GM19193 (cell line): ENCODE measurements around the gene DCLK3.

Source experiments
- POLR2A ChIP-seq: IDR thresholded peaks from 4 replicates; pipeline ENCODE4 v1.6.1; 2011; ENCODE audit not compliant: insufficient read depth, insufficient read length; ENCODE audit errors: extremely low read depth

Gene DCLK3, protein sequence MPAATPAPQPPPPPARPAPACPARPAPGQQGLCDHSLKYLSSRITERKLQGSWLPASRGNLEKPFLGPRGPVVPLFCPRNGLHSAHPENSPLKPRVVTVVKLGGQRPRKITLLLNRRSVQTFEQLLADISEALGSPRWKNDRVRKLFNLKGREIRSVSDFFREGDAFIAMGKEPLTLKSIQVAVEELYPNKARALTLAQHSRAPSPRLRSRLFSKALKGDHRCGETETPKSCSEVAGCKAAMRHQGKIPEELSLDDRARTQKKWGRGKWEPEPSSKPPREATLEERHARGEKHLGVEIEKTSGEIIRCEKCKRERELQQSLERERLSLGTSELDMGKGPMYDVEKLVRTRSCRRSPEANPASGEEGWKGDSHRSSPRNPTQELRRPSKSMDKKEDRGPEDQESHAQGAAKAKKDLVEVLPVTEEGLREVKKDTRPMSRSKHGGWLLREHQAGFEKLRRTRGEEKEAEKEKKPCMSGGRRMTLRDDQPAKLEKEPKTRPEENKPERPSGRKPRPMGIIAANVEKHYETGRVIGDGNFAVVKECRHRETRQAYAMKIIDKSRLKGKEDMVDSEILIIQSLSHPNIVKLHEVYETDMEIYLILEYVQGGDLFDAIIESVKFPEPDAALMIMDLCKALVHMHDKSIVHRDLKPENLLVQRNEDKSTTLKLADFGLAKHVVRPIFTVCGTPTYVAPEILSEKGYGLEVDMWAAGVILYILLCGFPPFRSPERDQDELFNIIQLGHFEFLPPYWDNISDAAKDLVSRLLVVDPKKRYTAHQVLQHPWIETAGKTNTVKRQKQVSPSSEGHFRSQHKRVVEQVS

DNA sequence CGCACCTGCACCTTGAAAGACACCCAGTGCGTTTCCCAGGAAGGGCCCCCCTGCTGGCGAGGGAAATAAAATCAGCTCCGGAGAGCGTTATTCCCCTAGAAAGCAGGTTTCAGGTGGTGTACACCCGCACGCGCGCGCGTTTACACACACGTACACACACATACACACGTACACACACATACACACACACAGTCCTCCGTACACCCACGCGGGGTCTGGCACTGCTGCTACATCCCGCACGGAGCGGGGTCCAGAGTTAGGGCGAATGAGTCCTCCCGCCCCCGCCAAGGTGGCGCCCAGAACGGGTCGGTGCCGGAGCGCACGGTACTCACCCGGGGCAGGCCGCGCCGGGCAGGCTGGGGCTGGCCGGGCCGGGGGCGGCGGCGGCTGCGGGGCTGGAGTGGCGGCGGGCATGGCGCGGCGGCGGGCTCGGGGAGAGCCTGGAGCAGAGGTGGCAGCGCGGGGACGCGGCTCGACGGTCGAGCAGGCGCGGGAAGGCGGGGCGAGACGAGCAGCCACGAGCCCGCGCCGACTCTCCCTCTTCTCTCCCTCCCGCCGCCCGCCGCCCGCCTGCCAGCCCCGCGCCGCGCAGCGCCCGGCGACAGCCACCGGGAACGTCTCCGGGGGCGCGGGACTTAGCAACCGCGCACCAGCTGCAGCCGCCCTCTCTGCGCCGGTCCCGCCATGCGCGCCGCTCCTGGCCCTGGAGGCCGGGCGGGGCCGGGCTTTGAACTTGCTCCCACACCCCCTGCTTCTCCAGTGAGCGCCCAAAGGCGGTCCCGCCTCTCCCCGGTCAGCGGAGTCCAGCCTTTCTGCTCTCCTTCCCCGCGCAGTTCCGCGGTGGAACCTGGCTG lies at the start of gene DCLK3:
Gene DCLK3 (minus strand): TSS at position 704 of the 854 bp plus-strand sequence. CDS start 290 bp downstream, at position 414.
- TF ChIP-seq POLR2A, result no peak

DNA sequence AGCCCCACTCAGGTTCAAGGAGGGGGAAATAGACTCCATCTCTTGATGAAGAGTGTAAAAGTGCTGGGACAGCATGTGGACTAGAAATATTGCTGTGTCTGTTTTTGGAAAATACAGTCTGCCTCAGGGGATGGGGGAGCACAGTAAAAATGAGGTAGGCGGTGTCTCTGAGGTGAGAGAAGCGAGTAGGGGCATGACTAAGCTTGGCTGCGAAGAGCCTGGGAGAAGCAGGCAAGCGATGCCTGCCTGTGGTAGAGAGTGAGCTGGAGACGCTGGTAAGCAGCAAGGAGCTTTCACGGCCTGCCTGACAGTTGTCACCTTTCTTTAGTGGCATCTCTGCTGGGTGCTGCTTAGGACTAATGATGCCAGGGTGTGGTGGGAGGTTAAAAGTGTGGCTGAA lies 49.0 kb upstream of the DCLK3 start:
- no peak for TF ChIP-seq POLR2A

DNA sequence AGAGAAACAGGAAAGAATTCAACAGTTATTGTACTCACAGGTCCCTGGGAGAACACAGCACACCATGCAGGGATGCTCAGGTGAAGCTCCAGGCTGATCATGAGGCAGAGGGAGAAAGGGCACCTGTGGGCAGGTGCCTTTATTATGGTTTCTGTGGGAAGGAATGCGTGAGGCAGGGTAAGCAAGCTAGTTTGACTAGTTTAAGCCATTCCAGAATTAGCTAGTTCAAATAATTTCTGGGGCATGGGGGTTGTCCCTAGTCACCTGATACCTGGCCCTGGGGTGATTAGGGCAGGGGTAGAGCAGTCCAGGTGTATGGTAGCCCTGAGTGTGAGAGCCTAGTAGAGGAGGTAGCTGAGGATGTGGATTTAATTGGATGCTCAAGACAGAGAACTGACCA lies 47.9 kb upstream of the DCLK3 start:
- TF ChIP-seq POLR2A, result no peak

DNA sequence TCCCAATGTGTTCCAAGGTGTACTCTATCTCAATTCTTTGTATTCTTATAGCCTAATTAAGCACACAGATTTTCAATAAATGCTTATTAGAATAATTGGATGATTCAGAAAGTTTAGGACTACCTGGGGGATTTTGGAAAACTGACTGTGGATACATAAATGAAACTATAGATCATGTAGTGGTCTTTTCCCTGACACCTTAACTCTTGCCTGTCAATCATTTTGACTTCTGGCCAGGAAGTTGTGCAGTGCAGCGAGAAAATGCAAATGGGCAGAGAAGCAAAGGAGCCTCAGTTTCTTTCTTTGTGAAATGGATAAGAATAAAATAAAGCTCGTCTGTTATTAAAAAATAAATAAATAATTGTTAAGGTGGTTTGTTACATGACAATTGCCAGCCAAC lies 47.4 kb upstream of the DCLK3 start:
- TF ChIP-seq POLR2A, result no peak

DNA sequence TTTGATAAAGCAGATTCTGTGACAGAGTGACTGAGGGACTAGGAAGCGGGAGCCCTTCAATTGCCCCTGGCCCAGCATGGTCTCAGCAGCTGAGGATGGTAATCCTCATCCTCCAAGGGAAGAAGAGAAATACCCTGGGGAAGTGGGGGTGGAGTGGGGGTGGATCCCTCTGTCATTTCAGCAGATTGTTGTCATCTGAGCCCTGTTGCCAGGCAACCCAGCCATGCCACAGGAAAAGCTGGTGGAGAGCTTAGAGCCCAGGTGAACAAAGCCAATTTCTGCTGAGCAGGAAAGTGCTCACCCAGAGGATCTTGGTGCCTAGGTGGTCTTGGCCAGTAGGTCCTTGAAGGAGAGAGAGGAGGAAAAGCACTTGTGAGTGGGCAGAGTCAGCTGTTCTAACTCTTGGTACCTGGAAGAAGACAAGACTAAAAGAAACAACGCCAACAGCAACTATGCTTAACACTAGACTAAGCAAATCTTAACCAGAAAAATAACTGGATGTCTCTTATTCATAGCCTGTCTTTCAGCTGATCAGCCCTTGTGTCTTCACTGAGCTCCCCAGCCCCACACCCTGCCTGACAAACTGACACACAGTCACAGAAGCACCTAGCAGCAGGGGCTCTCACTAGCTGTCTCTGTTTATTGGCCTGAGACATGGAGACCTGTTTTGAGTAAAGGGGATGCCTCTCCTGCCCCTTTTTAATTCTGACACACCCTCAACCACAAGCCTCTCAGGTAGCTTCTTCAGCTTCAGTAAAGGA lies 40.1 kb upstream of the DCLK3 start:
- TF ChIP-seq POLR2A, result no peak

DNA sequence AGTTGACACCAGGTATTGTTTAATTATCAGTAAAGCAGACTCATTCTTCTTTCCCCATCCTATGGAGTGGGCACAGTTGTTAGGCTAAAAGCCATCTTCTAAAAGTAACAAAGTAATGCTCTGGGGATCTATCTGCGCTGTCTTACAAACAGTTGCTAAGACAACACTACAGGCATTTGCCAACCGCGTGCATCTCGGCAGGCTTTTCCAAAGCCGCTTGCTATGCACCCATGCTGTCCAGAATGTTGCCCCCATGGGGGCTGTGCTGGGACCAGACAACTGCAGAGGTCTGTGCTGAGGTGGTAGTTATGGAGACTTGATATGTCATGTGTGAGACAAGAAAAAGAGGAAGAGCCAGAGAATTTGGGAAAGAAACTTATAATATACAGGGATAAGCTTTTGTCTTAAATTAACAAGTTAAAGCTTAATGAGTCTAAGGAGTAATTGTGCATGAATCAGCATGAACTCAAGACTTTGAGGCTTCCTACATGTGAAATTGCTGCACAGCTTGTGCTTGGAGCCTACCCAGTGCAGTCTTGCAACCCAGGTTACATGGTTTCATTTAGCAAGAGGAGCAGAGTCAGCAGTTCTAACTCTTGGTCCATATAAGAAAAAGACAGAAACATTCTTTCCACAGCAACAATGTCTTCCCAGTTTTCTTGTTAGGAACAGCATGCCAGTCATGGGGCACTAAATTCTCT lies 38.9 kb upstream of the DCLK3 start:
- no peak for TF ChIP-seq POLR2A

DNA sequence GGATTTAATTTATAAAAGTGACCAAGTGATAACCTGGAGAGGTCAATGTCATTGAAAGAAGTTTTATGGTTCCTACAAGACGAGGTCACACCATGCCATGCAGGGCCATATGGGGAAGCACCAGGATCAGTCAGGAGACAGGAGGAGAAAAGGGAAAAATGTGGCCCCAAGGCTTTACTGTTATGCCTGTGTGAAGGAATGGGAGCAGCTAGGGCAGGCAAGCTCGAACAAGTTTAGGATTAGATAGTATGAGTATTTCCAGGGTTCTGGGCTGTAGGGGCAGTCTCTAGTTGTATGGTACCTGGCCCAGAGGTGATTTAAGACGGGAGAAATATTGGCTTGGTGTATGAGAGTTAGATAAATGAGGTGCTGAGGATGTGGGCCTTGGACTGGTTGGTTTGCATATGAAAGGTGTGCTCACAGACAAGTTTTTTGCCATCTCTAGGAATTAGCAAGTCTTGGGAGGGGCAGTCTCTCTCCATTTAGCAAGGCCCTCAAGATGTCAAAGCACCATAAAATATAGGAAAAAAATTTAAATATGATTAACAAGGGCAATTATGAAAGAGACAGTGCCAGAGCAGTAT lies 36.3 kb upstream of the DCLK3 start:
- TF ChIP-seq POLR2A, result no peak

DNA sequence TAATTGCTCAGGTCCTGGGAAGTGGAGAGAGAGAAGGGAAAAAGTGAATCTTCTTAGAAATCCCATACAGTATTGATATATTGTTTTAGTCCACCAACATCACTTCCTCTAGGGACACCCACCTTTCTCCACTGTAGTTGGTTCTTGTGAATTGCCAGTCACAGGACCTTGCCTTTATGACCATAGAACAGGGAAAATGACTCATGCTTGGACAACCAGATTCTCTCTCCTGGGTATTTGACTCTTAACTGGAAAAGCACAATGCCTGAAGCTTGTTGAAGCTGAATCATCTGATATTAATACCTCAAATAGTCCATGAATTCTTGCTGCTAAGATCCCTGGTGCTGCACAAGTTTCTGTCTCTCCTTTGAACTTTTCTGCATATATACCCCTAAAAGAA lies 32.5 kb upstream of the DCLK3 start:
- TF ChIP-seq POLR2A, result no peak

DNA sequence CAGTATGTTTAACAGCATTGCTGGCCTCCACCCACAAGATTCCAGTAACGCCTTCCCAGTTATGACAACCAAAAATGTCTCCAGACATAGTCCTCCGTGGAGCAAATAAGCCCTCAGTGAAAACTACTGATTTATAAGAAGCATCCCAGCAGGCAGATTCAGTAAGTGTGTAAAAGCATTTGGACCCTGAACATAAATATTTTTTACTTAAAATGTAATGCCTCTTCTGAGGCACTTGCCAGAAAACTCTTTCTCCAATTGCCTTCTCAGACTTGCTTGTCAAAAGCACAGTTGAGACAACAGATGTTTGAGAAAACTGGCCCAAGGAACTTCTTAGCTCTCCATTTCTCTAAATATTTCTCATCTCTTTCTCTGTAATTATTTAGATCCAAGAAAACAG lies 31.8 kb upstream of the DCLK3 start:
- no peak for TF ChIP-seq POLR2A

DNA sequence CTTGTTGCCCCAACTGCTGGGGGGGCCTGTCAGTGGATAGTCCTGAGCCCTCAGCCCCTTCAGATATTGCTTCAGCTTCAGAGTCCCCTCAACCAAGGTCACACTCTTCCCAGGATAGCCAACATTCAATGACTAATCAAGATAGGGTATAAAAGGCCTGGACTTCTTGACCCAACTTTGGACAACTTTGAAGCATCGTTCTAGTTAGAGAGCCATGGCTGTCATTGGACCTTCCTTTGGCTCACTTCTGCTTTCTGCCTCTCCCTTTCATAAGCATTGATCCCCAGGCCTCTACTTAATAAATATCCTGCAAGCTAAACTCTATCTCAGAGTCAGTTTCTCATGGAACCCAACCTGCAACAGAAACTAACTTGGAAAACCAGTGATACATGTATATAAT lies 31.3 kb upstream of the DCLK3 start:
- TF ChIP-seq POLR2A, result no peak

DNA sequence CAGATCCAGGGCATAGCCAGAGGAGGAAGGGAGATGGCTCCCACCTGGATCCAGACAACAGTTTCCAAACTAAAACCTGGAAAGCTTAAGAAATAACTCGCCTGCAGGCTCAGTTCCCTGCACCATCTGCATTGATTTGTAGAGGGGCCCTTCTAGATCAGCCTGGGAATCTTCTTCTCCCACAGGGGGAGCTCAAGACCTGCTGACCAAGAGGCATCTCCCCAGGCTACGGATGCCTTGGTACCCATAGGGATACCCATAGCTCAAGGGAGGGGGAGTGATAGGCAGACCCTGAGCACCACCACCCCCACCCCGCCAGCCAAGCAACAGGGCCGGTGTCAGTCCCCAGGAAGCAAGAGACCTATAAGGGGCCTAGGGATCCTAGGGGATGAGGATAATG lies 28.0 kb upstream of the DCLK3 start:
- TF ChIP-seq POLR2A, result no peak

DNA sequence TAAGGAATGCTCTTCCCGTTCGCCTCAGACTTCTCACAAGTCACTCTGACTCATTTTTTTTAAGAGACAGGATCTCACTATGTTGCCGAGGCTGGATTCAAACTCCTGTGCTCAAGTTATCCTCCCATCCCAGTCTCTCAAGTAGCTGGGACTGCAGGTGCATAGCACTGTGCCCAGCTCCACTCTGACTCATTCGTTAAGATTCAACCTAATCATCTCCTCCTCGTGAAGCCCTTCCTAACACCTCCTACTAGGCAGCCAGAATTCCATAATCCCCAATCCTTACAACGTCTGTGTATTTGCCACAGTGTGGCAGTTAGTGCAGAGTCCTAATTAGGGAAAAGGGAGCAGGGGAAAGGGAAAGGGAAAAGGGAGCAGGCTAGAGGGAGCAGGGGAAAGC lies 26.4 kb upstream of the DCLK3 start:
- TF ChIP-seq POLR2A, result no peak
